Keratinocyte (primary cell): ENCODE measurements around the gene PROSER1.

Experiments
- CTCF ChIP-seq, 3 experiments: IDR thresholded peaks in 1 of 3; conservative IDR thresholded peaks in 1 of 3; optimal IDR thresholded peaks in 1 of 3; 2 replicates in 2 of 3; 3 replicates in 1 of 3; pipeline versions ENCODE3 to v1.5.1; 2011; ENCODE audit warnings: low read length in 3 of 3, mild to moderate bottlenecking in 3 of 3, moderate library complexity in 2 of 3, control low read depth in 1 of 3, inconsistent platforms in 1 of 3; ENCODE audit not compliant: insufficient read depth in 2 of 3; ENCODE audit errors: extremely low read depth in 1 of 3
- EZH2 ChIP-seq: IDR thresholded peaks from one replicate; pipeline ENCODE4 v1.6.1; 2012; ENCODE audit warnings: inconsistent platforms, mild to moderate bottlenecking, low read length, moderate library complexity

- no peak for TF ChIP-seq EZH2
- TF ChIP-seq CTCF (optimal IDR thresholded peaks at IDR 0.05 in 1 of 3, IDR thresholded peaks at IDR 0.05 in 1 of 3, conservative IDR thresholded peaks at IDR 0.05 in 1 of 3; ENCODE audit: extremely low read depth in 1 of 3, insufficient read depth in 2 of 3, low read length in 3 of 3) = peak; percentile 44 to 45 (median 44)
Observed at GRCh38 chr13:39047560-39047959, 9.7 kb upstream of the PROSER1 start.
